Measurements from ENCODE around the gene OVOL2.

Gene OVOL2

GRCh38 chr20:18072532-18072931 lies 14.8 kb upstream of the OVOL2 start:
- Histone ChIP-seq H3K4me3 (ENCODE audit: low read depth, low read length) (no peak overlapping the region), H2BK120ac (ENCODE audit: insufficient read depth, low read length, poor library complexity) (no peak overlapping the region)
- no CpG with 5 or more reads among the region's 7 CpGs for WGBS (ENCODE audit: extremely low coverage, insufficient coverage, insufficient read length)

GRCh38 chr20:18066421-18067333 lies 9.0 kb upstream of the OVOL2 start:
- Histone ChIP-seq H2AK5ac (ENCODE audit: low read length) (no peak overlapping the region), H3K79me1 (ENCODE audit: low read length) (no peaks in the 10 kb centered on the region), H3K79me2 (ENCODE audit: control insufficient read depth, insufficient read depth, low read length, poor library complexity) (no peaks in the 10 kb centered on the region), H3K36me3 (ENCODE audit: control insufficient read depth in 1 of 2, insufficient read depth in 2 of 2, low read length in 2 of 2) (no peaks in the 10 kb centered on the region), H3K9me3 (ENCODE audit: insufficient read depth, low read depth, low read length) (no peaks in the 10 kb centered on the region), H3K27ac (ENCODE audit: low read depth, low read length) (no peak overlapping the region), H3K4me1 (ENCODE audit: control insufficient read depth in 1 of 2, insufficient read depth in 2 of 2, low read length in 2 of 2) (no peaks in the 10 kb centered on the region), H2BK5ac (ENCODE audit: low read depth, low read length, poor library complexity) (no peak overlapping the region), H3K27me3 (ENCODE audit: insufficient read depth, low read length) (no peaks in the 10 kb centered on the region), H4K8ac (ENCODE audit: low read depth, low read length) (no peak overlapping the region), H2BK12ac (ENCODE audit: low read length) (no peak overlapping the region), H3K4me2 (ENCODE audit: low read length) (no peak overlapping the region), H2BK120ac (ENCODE audit: insufficient read depth, low read length, poor library complexity) (no peak overlapping the region), H3K23ac (ENCODE audit: low read length) (no peak overlapping the region), H2AFZ (ENCODE audit: insufficient read depth, low read length, poor library complexity) (no peak overlapping the region), H3K18ac (ENCODE audit: low read length) (no peak overlapping the region), H3K4ac (ENCODE audit: low read depth, low read length) (no peak overlapping the region), H3K9ac (ENCODE audit: low read length) (no peak overlapping the region), H3K4me3 (ENCODE audit: low read depth, low read length) (no peak overlapping the region), H4K91ac (ENCODE audit: low read depth, low read length) (no peak overlapping the region), H3K14ac (ENCODE audit: low read length) (no peak overlapping the region), H4K12ac (ENCODE audit: low read depth, low read length) (no peak overlapping the region)
- WGBS (ENCODE audit: extremely low coverage, insufficient coverage, insufficient read length): no CpG with 5 or more reads among the region's 13 CpGs
- no peak for DNase-seq

More at GRCh38 chr20:18072532-18072931, 14.8 kb upstream of the OVOL2 start:
- Histone ChIP-seq H3K4me2 (ENCODE audit: low read length) (no peak overlapping the region), H3K36me3 (ENCODE audit: control insufficient read depth in 1 of 2, insufficient read depth in 2 of 2, low read length in 2 of 2) (no peaks in the 10 kb centered on the region), H3K23ac (ENCODE audit: low read length) (no peak overlapping the region), H2BK12ac (ENCODE audit: low read length) (no peak overlapping the region), H3K14ac (ENCODE audit: low read length) (no peak overlapping the region), H3K79me1 (ENCODE audit: low read length) (no peaks in the 10 kb centered on the region), H4K91ac (ENCODE audit: low read depth, low read length) (no peak overlapping the region), H2AFZ (ENCODE audit: insufficient read depth, low read length, poor library complexity) (no peak overlapping the region), H3K27ac (ENCODE audit: low read depth, low read length) (no peak overlapping the region), H4K12ac (ENCODE audit: low read depth, low read length) (no peak overlapping the region), H3K4me1 (ENCODE audit: control insufficient read depth in 1 of 2, insufficient read depth in 2 of 2, low read length in 2 of 2) (no peaks in the 10 kb centered on the region), H3K27me3 (ENCODE audit: insufficient read depth, low read length) (no peaks in the 10 kb centered on the region), H2BK5ac (ENCODE audit: low read depth, low read length, poor library complexity) (no peak overlapping the region), H3K4ac (ENCODE audit: low read depth, low read length) (no peak overlapping the region), H2AK5ac (ENCODE audit: low read length) (no peak overlapping the region), H3K9me3 (ENCODE audit: insufficient read depth, low read depth, low read length) (peaks cover 3% of the 10 kb centered on the region), H3K79me2 (ENCODE audit: control insufficient read depth, insufficient read depth, low read length, poor library complexity) (no peaks in the 10 kb centered on the region), H3K18ac (ENCODE audit: low read length) (no peak overlapping the region), H4K8ac (ENCODE audit: low read depth, low read length) (no peak overlapping the region), H3K9ac (ENCODE audit: low read length) (no peak overlapping the region)
- DNase-seq: no peak

GRCh38 chr20:18063676-18064075 lies 6.0 kb upstream of the OVOL2 start:
- Histone ChIP-seq H3K18ac (ENCODE audit: low read length) (no peak overlapping the region), H3K4me3 (ENCODE audit: low read depth, low read length) (no peak overlapping the region), H4K12ac (ENCODE audit: low read depth, low read length) (no peak overlapping the region), H4K91ac (ENCODE audit: low read depth, low read length) (no peak overlapping the region), H2AFZ (ENCODE audit: insufficient read depth, low read length, poor library complexity) (no peak overlapping the region), H3K36me3 (ENCODE audit: control insufficient read depth in 1 of 2, insufficient read depth in 2 of 2, low read length in 2 of 2) (no peaks in the 10 kb centered on the region), H2AK5ac (ENCODE audit: low read length) (no peak overlapping the region), H3K4me1 (ENCODE audit: control insufficient read depth in 1 of 2, insufficient read depth in 2 of 2, low read length in 2 of 2) (peaks cover 0 to 3% of the 10 kb centered on the region in 2 experiments), H3K4me2 (ENCODE audit: low read length) (no peak overlapping the region), H4K8ac (ENCODE audit: low read depth, low read length) (no peak overlapping the region), H3K79me2 (ENCODE audit: control insufficient read depth, insufficient read depth, low read length, poor library complexity) (no peaks in the 10 kb centered on the region), H3K79me1 (ENCODE audit: low read length) (no peaks in the 10 kb centered on the region), H3K4ac (ENCODE audit: low read depth, low read length) (no peak overlapping the region), H3K23ac (ENCODE audit: low read length) (no peak overlapping the region), H3K14ac (ENCODE audit: low read length) (no peak overlapping the region), H2BK5ac (ENCODE audit: low read depth, low read length, poor library complexity) (no peak overlapping the region), H2BK12ac (ENCODE audit: low read length) (no peak overlapping the region), H3K27me3 (ENCODE audit: insufficient read depth, low read length) (no peaks in the 10 kb centered on the region), H3K9me3 (ENCODE audit: insufficient read depth, low read depth, low read length) (no peaks in the 10 kb centered on the region), H3K27ac (ENCODE audit: low read depth, low read length) (no peak overlapping the region), H3K9ac (ENCODE audit: low read length) (no peak overlapping the region), H2BK120ac (ENCODE audit: insufficient read depth, low read length, poor library complexity) (no peak overlapping the region)
- no peak for DNase-seq
- WGBS (ENCODE audit: extremely low coverage, insufficient coverage, insufficient read length): no CpG with 5 or more reads among the region's 6 CpGs

DNA sequence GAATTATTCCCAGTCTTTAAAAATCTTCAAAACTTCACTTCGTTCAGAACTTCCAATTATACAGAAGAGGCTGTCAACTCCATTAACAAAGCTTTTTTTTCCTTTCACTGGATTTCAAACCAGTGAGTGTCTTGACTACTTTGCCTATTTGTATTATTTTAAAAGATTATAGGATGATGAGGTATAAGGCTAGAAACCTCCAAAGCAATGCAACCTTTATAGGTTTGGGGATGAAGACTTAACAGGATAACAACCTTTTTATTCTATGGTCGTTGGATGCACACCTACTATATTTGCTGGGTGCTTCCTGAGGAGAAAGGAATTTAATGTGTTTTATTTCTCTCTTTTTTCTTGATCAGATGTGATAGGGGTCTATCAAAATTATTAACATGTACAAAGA lies 1.9 kb upstream of the OVOL2 start:
- Histone ChIP-seq H3K23ac (ENCODE audit: low read length) (no peak overlapping the region), H3K4me1 (ENCODE audit: control insufficient read depth in 1 of 2, insufficient read depth in 2 of 2, low read length in 2 of 2) (peaks cover 13 to 24% of the 10 kb centered on the region in 2 experiments), H3K4me2 (ENCODE audit: low read length) (peak overlapping the region; percentile 96), H3K4me3 (ENCODE audit: low read depth, low read length) (no peak overlapping the region), H3K79me1 (ENCODE audit: low read length) (peaks cover 13% of the 10 kb centered on the region), H3K9me3 (ENCODE audit: insufficient read depth, low read depth, low read length) (no peaks in the 10 kb centered on the region), H3K14ac (ENCODE audit: low read length) (no peak overlapping the region), H4K91ac (ENCODE audit: low read depth, low read length) (no peak overlapping the region), H3K9ac (ENCODE audit: low read length) (no peak overlapping the region), H3K36me3 (ENCODE audit: control insufficient read depth in 1 of 2, insufficient read depth in 2 of 2, low read length in 2 of 2) (no peaks in the 10 kb centered on the region), H3K18ac (ENCODE audit: low read length) (no peak overlapping the region), H2BK5ac (ENCODE audit: low read depth, low read length, poor library complexity) (no peak overlapping the region), H3K27me3 (ENCODE audit: insufficient read depth, low read length) (no peaks in the 10 kb centered on the region), H4K8ac (ENCODE audit: low read depth, low read length) (no peak overlapping the region), H3K27ac (ENCODE audit: low read depth, low read length) (no peak overlapping the region), H2BK120ac (ENCODE audit: insufficient read depth, low read length, poor library complexity) (no peak overlapping the region), H2AFZ (ENCODE audit: insufficient read depth, low read length, poor library complexity) (no peak overlapping the region), H2BK12ac (ENCODE audit: low read length) (no peak overlapping the region), H3K79me2 (ENCODE audit: control insufficient read depth, insufficient read depth, low read length, poor library complexity) (peaks cover 6% of the 10 kb centered on the region), H2AK5ac (ENCODE audit: low read length) (no peak overlapping the region), H4K12ac (ENCODE audit: low read depth, low read length) (no peak overlapping the region), H3K4ac (ENCODE audit: low read depth, low read length) (no peak overlapping the region)
- DNase-seq: no peak
- WGBS (ENCODE audit: extremely low coverage, insufficient coverage, insufficient read length): no CpG with 5 or more reads among the region's 2 CpGs
